GM21515 (cell line): ENCODE measurements around the gene TEX44.
"Not testable (repeated sequence)": the region's sequence is repeated elsewhere in the genome, so short reads cannot be mapped to it uniquely, and the experiment has no call there.

Experiments used
- ATAC-seq: cut with Tn5 transposase; IDR thresholded peaks from one replicate; pipeline ENCODE4 v1.9.1; 2021; ENCODE audit not compliant: unreplicated experiment

Gene TEX44

GRCh38 chr2:231592636-231593145 lies at the start of gene TEX44:
TEX44 (plus strand) TSS chr2:231592864; CDS start chr2:231592952, 88 bp downstream.
- no peak for ATAC-seq

DNA sequence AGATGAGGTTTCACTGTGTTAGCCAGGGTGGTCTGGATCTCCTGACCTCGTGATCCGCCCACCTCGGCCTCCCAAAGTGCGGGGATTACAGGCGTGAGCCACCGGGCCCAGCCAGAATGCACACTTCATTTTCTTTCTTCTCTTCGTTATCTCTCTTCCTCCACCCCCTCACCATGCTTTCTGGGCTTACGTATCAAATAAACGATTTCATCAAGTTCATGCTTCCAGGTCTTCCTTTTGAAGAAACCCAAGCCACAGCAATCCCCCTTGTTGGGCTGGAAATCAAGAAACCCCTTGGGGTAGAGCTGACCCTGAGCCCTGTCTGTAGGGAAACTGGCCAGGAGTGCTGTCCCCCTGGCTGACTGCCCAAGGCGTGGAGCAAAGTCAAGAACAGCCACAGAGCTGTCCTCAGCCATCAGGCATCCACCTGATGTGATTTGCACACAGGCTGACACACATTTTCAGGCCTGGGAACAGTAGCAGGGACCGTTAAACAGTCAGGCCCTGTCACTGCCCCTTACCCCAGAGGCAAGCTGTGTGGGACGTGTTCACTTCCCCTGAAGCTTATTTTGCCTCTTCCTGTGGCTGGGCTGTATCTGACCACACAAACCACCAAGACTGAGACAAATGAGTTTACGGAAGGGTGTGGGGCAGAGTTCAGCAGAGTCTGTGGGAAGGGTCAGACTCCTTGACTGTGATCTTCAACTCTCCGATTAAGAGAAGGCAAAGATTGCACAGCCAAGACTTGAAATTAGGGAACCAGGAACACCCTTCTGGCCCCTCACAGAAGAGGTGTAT lies 47.4 kb upstream of the TEX44 start:
- peak; percentile 98 for ATAC-seq

DNA sequence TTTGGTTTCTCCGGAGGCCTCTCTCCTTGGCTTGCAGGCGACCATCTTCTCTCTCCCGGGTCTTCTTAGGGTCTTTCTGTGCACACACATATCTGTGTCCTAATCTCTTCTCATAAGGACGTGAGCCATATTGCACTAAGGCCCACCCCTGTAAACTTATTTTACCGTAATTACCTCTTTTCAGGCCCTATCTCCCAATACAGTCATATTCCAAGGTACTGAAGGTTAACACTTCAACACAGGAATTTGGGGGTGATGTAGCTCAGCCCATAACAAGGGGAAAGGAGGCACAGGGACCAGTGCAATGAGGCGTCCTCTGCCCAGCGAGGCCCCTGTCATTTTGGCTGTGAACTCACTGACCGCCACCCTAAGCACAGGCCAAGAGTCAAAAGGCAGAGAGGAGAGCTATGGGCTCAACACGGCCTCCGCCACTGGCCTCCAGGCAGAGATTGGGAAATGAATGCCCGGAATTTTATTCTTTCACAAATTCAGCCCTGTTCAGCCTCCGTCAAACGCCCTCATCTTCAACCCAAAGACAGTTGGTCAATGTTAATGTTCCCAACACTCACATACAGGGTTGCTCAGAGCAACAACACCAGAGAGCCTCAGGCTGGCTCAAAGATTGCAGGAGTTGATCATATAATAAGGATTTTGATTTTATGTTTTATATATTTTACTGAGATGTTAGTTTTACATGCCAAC lies 46.5 kb upstream of the TEX44 start:
- ATAC-seq = no peak

DNA sequence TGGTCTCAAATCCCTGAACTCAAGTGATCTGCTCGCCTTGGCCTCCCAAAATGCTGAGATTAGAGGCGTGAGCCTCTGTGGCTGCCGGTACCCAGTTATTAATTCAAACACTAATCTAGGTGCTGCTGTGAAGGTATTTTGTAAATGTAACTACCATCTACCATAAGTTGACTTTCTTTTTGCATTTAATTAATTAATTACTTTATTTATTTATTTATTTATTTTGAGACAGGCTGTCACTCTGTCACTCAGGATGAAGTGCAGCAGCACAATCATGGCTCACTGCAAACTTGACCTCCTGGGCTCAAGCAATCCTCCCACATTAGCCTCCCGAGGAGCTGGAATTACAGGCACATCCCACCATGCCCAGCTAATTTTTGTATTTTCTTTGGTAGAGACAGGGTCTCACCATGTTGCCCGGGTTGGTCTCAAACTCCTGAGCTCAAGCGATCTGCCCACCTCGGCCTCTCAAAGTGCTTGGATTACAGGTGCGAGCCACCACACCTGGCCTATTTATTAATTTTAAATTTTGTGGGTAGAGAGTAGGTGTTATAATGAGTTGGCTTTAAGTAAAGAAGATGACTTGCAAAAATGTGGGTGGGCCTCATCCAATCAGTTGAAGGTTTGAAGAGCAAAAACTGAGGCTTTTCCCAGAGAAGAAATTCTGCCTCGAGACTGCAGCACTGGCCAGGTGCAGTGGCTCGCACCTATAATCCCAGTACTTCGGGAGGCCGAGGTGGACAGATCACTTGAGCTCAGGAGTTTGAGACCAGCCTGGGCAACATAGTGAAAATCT lies 45.2 kb upstream of the TEX44 start:
- no peak for ATAC-seq

DNA sequence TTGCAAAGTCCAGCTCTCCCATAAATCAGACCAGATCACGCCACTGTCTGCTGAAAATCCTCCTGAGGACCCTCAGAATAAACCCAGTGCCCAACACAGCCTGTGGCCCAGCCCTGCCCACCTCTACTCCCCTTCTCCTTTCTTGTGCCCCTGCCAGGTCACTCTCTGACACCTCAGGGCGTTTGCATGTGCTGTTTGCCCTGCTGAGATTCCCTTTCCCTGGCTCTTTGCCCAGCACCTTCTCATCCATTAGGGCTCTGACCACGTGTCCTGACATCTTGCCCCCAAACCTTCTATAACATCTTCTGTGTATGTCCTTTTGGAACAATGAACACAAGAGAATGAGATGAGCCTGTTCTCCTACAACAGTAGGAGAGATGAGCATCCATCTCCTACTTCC lies 43.9 kb upstream of the TEX44 start:
- no peak for ATAC-seq

DNA sequence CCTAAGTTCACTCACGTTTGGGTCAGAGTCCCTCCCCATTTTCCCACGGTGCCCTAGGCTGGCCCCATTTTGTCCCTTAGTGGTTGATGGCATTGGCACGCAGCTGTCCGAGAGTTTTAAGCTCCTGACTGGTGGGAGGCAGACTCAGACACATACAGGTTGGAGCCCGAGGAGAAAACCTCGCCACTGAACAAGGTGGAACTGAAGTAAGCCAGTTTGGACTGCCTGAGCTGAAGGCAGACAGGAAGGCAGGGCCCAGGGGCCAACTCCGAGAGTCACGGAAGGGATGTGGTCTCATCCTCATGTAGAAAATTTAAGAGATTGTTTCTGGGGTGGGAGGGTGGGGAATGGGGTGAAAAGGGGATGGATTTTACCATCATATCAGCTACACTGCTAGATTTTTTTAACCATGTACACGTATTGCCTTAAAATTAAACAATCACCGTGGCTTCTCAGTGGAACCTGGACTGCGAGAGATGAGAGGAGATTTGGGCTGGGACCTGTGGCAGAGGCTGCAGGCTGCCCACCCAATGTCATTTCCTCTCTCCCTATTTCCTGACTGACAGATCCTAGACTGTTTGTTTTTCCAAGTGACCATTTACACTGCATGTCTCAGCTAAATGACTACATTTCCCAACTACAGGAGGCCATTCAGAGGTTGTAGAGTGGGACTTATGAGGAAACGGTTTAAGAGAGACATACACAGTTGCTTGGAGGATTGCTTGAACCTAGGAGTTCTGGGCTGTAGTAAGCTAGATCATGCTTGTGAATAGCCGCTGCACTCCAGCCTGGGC lies 43.0 kb upstream of the TEX44 start:
- no peak for ATAC-seq

- no peak for ATAC-seq
Observed at GRCh38 chr2:231552752-231553151, 39.9 kb upstream of the TEX44 start.

- ATAC-seq = no peak
Observed at GRCh38 chr2:231554327-231554726, 38.3 kb upstream of the TEX44 start.

- no peak for ATAC-seq
Observed at GRCh38 chr2:231554748-231555545, 37.7 kb upstream of the TEX44 start.

- not testable (repeated sequence) for ATAC-seq
Observed at GRCh38 chr2:231556496-231556895, 36.2 kb upstream of the TEX44 start.

- ATAC-seq = no peak
Observed at GRCh38 chr2:231556981-231557380, 35.7 kb upstream of the TEX44 start.

DNA sequence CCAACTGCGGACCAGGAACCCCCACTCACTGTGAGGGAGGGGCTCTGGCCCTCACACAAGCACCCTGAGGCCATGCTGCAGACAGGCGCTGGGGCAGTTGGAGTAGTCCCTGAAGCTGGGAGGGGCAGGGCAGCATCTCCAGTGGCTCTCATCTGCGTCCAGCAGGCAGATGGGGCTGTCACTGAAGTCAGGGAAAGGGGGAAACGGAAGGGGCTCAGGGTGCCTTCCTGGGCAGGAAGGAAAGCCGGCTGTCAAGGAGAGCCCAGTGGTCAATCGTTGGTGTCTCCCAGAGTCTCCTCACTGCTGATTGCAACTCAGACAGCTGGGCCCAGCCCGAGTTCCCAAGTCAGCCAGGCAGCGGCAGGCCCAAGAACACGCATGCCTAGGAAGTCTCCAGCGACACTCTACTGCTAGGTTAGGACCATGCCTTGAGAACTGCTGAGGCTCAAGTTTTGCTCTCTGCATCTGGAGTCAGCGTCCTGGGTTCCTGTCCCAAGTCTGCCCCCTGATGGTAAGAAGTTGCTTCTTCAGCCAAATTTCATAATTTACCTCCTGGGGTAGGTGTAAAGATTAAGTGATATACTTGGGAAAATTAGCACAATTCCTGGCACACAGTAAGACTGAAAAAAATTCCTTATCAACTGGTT lies 35.0 kb upstream of the TEX44 start:
- ATAC-seq = peak; percentile 88

GRCh38 chr2:231563378-231563961 lies 29.2 kb upstream of the TEX44 start:
- no peak for ATAC-seq

- no peak for ATAC-seq
Observed at GRCh38 chr2:231565887-231566594, 26.6 kb upstream of the TEX44 start.

- ATAC-seq = no peak
Observed at GRCh38 chr2:231567159-231567558, 25.5 kb upstream of the TEX44 start.

- no peak for ATAC-seq
Observed at GRCh38 chr2:231568098-231568784, 24.4 kb upstream of the TEX44 start.

GRCh38 chr2:231568785-231569435 lies 23.8 kb upstream of the TEX44 start:
- no peak for ATAC-seq
